Subcutaneous adipose tissue (tissue), 4 donors: ENCODE data around the gene CRACDL. TPM values are rescaled to one million over a fixed set of nuclear protein-coding genes. Genes with fewer than 3 reads are reported as not detected.

ENCODE experiments used
- total RNA-seq, 4 donors: library from RNA; depleted of rRNA; stranded (reverse); fragments of >200 nt; gene quantifications; one replicate each; pipeline ENCODE4 v1.1.0, GENCODE V29; 2016
- TF ChIP-seq, protein P1 (sequence below): fragments of 450-650 bp; IDR thresholded peaks from one replicate; pipeline ENCODE4 v1.5.1; 2016; ENCODE audit warnings: low read depth, mild to moderate bottlenecking, control low read depth, antibody characterized with exemption, moderate library complexity

The CRACDL gene
- total RNA-seq, 4 donors from 2014 or later: 1.4 to 8.3 (median 4.5) TPM

DNA sequence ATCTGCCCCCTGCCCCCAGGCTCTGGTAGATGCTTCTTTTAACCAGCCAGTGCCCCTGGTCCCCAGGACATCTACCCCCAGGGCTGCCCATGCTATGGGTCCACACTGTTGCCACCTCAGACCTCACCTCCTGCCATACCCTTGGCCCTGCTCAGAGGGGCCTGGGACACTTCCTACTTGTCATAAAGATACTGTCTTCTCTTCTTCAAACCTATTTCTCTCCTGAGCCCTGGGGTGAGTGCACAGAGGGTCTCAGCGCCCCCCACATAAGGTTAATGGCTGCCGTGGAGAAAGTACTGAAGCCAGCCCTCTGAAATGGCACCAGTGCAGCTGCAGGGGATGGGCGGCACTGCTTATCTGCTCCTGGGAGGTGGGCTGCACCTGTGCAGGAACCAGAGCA is 127.5 kb downstream of the CRACDL start:
- TF ChIP-seq, protein P1, sequence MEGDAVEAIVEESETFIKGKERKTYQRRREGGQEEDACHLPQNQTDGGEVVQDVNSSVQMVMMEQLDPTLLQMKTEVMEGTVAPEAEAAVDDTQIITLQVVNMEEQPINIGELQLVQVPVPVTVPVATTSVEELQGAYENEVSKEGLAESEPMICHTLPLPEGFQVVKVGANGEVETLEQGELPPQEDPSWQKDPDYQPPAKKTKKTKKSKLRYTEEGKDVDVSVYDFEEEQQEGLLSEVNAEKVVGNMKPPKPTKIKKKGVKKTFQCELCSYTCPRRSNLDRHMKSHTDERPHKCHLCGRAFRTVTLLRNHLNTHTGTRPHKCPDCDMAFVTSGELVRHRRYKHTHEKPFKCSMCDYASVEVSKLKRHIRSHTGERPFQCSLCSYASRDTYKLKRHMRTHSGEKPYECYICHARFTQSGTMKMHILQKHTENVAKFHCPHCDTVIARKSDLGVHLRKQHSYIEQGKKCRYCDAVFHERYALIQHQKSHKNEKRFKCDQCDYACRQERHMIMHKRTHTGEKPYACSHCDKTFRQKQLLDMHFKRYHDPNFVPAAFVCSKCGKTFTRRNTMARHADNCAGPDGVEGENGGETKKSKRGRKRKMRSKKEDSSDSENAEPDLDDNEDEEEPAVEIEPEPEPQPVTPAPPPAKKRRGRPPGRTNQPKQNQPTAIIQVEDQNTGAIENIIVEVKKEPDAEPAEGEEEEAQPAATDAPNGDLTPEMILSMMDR: no peak

DNA sequence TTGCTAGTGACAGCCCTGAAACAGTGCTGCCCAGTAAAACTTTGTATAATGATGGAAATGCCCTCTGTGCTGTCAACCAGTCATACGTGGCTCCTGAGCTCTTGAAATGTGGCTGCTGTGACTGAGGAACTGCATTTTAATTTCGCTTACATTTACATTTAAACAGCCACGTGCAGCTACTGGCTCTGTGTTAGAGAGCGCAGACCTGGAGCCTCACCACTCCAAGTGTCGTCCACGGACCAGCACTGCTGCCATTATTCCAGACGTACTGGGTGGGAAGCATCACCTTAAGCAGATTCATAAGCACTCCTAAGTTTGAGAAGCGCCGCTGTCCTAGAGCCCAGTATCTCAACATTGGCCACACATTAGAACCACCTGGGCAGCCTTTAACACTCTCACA is 128.1 kb downstream of the CRACDL start:
- TF ChIP-seq, protein P1: no peak

DNA sequence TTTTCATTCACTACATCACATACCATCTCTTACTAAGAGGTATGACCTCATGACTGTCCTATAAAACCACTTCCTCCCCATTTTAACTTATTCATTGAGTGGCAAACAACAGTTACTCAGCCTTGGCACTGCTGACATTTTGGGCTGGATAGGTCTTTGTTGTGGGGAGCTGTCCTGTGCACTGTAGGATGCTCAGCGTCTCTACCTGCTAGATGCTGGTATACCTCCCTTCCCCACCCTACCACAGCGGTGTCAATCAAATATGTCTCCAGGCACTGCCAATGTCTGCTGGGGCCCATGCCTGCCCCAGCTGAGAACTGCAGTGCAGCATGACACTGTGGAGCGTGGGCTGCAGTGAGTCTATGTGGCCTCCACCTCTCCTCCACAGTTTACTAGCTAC is 128.8 kb downstream of the CRACDL start:
- TF ChIP-seq, protein P1: no peak

DNA sequence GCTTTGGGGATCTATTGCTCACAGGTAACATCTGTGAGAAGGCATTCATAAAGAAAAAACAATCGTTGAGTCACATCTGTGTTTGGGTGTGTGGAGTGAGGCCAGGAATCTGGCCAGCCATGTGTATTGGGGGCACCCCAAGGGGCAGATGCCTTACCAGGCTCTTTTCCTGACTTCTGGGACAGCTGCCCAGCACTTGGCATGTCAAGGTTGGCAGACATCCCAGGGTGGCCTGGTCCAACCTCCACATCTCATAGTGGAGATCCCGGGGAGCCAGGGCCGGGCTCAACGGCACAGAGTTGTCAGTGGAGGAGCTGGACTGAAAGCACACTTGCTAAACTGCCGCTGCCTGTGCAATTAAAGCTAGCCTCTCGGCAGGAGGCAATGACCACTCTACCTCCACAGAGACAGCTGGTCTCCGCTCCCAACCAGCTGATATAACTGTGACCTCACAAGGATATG is 129.8 kb downstream of the CRACDL start:
- TF ChIP-seq, protein P1: no peak

DNA sequence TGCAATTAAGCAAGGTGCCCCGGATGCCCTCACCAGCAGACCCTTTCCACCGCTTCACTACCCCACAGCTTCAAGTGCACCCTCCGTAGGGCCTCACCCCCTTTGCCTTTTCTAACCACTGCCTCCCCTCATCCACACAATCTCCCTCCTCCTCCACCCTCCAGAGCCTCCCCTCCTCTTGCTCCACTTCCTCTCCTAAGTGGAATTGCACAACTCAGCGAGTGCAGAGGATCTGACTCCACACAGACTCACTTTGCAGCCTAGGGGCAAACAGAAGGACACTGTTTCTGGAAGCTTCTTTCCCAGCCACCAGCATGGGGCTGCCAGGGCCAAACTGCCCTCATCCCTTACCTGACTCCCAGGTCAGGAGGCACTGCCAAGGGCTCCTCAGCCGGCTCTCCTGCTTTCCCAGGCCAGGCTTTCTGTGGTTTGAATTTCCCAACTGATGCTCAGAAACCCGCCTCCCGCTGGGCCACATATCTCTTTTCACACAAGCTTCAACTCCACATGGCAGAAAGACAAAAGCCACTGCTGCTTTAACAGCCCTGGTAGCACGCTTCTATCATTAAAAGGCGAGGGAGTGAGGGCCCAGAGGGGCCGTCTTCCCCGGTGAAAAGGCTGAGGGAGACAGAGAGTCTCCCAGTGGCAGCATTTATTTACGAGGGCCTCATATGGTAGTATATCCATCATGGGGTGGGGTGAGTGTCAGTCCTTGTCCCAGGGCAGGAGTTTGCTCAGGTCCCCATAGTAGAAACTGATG is 130.4 kb downstream of the CRACDL start:
- TF ChIP-seq, protein P1: no peak

DNA sequence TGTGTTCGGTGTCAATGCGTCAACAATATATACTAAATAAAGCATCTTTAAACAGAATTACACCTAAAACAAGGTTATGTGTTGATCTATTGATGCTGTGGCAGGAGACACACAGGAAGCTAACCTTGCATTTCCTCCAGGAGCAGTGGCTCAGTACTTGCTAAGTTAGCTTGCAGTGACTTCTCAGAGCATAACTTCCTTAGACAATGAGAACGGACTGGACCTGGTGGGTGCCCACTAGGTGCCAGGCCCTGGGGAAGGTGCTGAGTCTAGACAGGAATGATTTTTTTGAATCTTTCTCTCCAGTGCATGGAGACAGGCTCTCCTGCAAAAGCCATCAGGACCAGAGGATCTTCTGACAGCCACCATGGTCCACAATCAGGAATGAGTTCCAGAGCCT is 131.3 kb downstream of the CRACDL start:
- TF ChIP-seq, protein P1: no peak

DNA sequence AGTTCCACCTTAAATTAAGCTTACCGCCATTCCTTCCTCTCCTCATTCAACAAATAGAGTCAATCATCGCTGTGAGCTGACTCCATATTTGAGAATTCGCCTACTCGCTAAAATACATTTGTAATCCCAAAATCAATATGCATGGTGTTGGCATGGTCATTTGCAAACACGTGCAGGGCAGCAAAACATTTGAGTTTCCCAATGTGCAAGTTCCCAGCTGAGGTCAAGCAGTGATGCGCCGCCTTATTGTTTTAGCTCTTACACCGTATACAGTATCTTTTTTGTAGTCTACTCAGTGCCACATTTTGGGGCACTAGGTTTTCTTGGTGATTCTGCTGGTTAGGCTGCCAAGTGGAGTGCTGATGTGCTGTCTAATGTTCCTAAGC is 131.8 kb downstream of the CRACDL start:
- TF ChIP-seq, protein P1: no peak
